Hepatocyte (in vitro differentiated cells): Measurements from ENCODE around the gene RAB3GAP1. TPM values are rescaled to one million over a fixed set of nuclear protein-coding genes. Genes with fewer than 3 reads are reported as not detected.

ENCODE experiments used
- DNase-seq: peaks from one replicate; pipeline ENCODE4 v3.0.0-alpha.2; 2016; ENCODE audit warnings: low spot score
- H2AFZ ChIP-seq: fragments of 200-600 bp; sonication (generic); 2 replicates; pipeline ENCODE4 v1.6.0; 2016; ENCODE audit warnings: antibody characterized with exemption, mild to moderate bottlenecking
- H3K27ac ChIP-seq: fragments of 200-600 bp; sonication (generic); 2 replicates; pipeline ENCODE4 v1.5.1; 2016; ENCODE audit warnings: mild to moderate bottlenecking
- H3K27me3 ChIP-seq: fragments of 200-600 bp; sonication (generic); 2 replicates; pipeline ENCODE4 v1.6.1; 2016
- H3K36me3 ChIP-seq: fragments of 200-600 bp; sonication (generic); replicated peaks from 2 replicates; pipeline ENCODE4 v1.5.1; 2016; ENCODE audit warnings: low read depth; ENCODE audit not compliant: insufficient read depth
- H3K4me1 ChIP-seq: fragments of 200-600 bp; sonication (generic); 2 replicates; pipeline ENCODE4 v1.5.1; 2016; ENCODE audit warnings: mild to moderate bottlenecking, moderate library complexity; ENCODE audit not compliant: insufficient read depth
- H3K4me2 ChIP-seq: fragments of 200-600 bp; sonication (generic); 2 replicates; pipeline ENCODE4 v1.6.0; 2016
- H3K4me3 ChIP-seq: fragments of 200-600 bp; sonication (generic); 2 replicates; pipeline ENCODE4 v1.5.1; 2016; ENCODE audit warnings: mild to moderate bottlenecking
- H3K79me2 ChIP-seq: fragments of 200-600 bp; sonication (generic); 2 replicates; pipeline ENCODE4 v1.6.0; 2017; ENCODE audit warnings: mild to moderate bottlenecking
- H3K9me2 ChIP-seq: fragments of 200-600 bp; sonication (generic); replicated peaks from 2 replicates; pipeline ENCODE4 v1.6.0; 2017; ENCODE audit warnings: mild to moderate bottlenecking; ENCODE audit not compliant: insufficient read depth
- H3K9me3 ChIP-seq: fragments of 200-600 bp; sonication (generic); 2 replicates; pipeline ENCODE4 v1.5.1; 2016; ENCODE audit warnings: low read depth, mild to moderate bottlenecking
- H4K20me1 ChIP-seq: fragments of 200-600 bp; sonication (generic); 2 replicates; pipeline ENCODE4 v1.6.0; 2016; ENCODE audit warnings: mild to moderate bottlenecking; ENCODE audit not compliant: insufficient read depth, poor library complexity, severe bottlenecking
- CTCF ChIP-seq: fragments of 200-600 bp; sonication (generic); IDR thresholded peaks from 2 replicates; pipeline ENCODE4 v1.5.1; 2016; ENCODE audit warnings: antibody characterized with exemption, mild to moderate bottlenecking; ENCODE audit not compliant: poor library complexity
- EZH2 ChIP-seq: fragments of 200-600 bp; sonication (generic); IDR thresholded peaks from 2 replicates; pipeline ENCODE4 v1.6.1; 2016; ENCODE audit warnings: antibody characterized with exemption, mild to moderate bottlenecking, borderline replicate concordance
- EZH2phosphoT487 ChIP-seq: fragments of 200-600 bp; sonication (generic); IDR thresholded peaks from one replicate; pipeline ENCODE4 v1.6.1; 2018; ENCODE audit warnings: antibody characterized with exemption, mild to moderate bottlenecking, low read depth, moderate library complexity; ENCODE audit not compliant: unreplicated experiment, severe bottlenecking
- WGBS: methylation state at CpG from one replicate; pipeline ENCODE4 v1.1.6; 2016; ENCODE audit warnings: low lambda C conversion rate; ENCODE audit errors: missing lambda C conversion rate; 5-methylcytosine and 5-hydroxymethylcytosine counted together
- polyA plus RNA-seq: library from polyadenylated mRNA; unstranded; fragments of >200 nt; fragmentation: Nextera tagmentation; extraction: Ambion mirVana; gene quantifications from 2 replicates; pipeline ENCODE4 v1.2.1, GENCODE V29; 2016
- total RNA-seq: library from RNA; depleted of rRNA; stranded (reverse); fragments of >200 nt; gene quantifications from 2 replicates; pipeline ENCODE4 v1.2.3, GENCODE V29; 2014

The RAB3GAP1 gene
- total and polyA plus RNA-seq, 2 experiments from 2014 or later: 17.7 to 62.5 TPM

- no peaks in the 10 kb centered on the region for H3K36me3 ChIP-seq
- H3K4me1 ChIP-seq: no peaks in the 10 kb centered on the region
- DNase-seq: no peak
- WGBS: 93% methylated on average over 5 of the region's 5 CpGs
- H3K9me2 ChIP-seq: no peaks in the 10 kb centered on the region
- H3K27me3 ChIP-seq: no peaks in the 10 kb centered on the region
- no peaks in the 10 kb centered on the region for H3K79me2 ChIP-seq
- no peak for TF ChIP-seq EZH2
- no peak for TF ChIP-seq EZH2phosphoT487
- TF ChIP-seq CTCF: no peak
- H4K20me1 ChIP-seq: no peaks in the 10 kb centered on the region
- no peaks in the 10 kb centered on the region for H3K9me3 ChIP-seq
- no peak overlapping the region for H3K4me3 ChIP-seq
- H2AFZ ChIP-seq: no peak overlapping the region
- H3K4me2 ChIP-seq: no peak overlapping the region
- no peak overlapping the region for H3K27ac ChIP-seq
Measured at GRCh38 chr2:135163901-135164300, 111.8 kb downstream of the RAB3GAP1 start.

- H3K9me3 ChIP-seq: no peaks in the 10 kb centered on the region
- no peak overlapping the region for H2AFZ ChIP-seq
- no peak for TF ChIP-seq EZH2phosphoT487
- no peak for TF ChIP-seq CTCF
- no peak for TF ChIP-seq EZH2
- H3K27me3 ChIP-seq: no peaks in the 10 kb centered on the region
- DNase-seq: no peak
- H3K27ac ChIP-seq: no peak overlapping the region
- H3K4me2 ChIP-seq: no peak overlapping the region
- WGBS: 73% methylated on average over 3 of the region's 3 CpGs
- no peaks in the 10 kb centered on the region for H3K4me1 ChIP-seq
- no peaks in the 10 kb centered on the region for H4K20me1 ChIP-seq
- H3K4me3 ChIP-seq: no peak overlapping the region
- H3K79me2 ChIP-seq: no peaks in the 10 kb centered on the region
- no peaks in the 10 kb centered on the region for H3K9me2 ChIP-seq
- H3K36me3 ChIP-seq: no peaks in the 10 kb centered on the region
Measured at GRCh38 chr2:135164431-135164830, 112.3 kb downstream of the RAB3GAP1 start.

- no peak overlapping the region for H3K4me2 ChIP-seq
- no peak overlapping the region for H3K27ac ChIP-seq
- H3K36me3 ChIP-seq: no peaks in the 10 kb centered on the region
- no peaks in the 10 kb centered on the region for H4K20me1 ChIP-seq
- TF ChIP-seq CTCF: no peak
- H3K4me1 ChIP-seq: no peaks in the 10 kb centered on the region
- DNase-seq: no peak
- H3K27me3 ChIP-seq: no peaks in the 10 kb centered on the region
- H3K79me2 ChIP-seq: no peaks in the 10 kb centered on the region
- no peak overlapping the region for H2AFZ ChIP-seq
- no peaks in the 10 kb centered on the region for H3K9me3 ChIP-seq
- WGBS: 92% methylated on average over 1 of the region's 1 CpG
- H3K4me3 ChIP-seq: no peak overlapping the region
- H3K9me2 ChIP-seq: no peaks in the 10 kb centered on the region
Measured at GRCh38 chr2:135167273-135167672, 115.2 kb downstream of the RAB3GAP1 start.

GRCh38 chr2:135168204-135168856 is 116.2 kb downstream of the RAB3GAP1 start:
- no peaks in the 10 kb centered on the region for H3K9me3 ChIP-seq
- no peak for DNase-seq
- TF ChIP-seq EZH2phosphoT487 (no peak), EZH2 (no peak), CTCF (no peak)
- 95% methylated on average over 11 of the region's 11 CpGs for WGBS
- no peak overlapping the region for H2AFZ ChIP-seq
- no peaks in the 10 kb centered on the region for H3K36me3 ChIP-seq
- H3K79me2 ChIP-seq: no peaks in the 10 kb centered on the region
- H3K27ac ChIP-seq: no peak overlapping the region
- H4K20me1 ChIP-seq: no peaks in the 10 kb centered on the region
- H3K9me2 ChIP-seq: no peaks in the 10 kb centered on the region
- H3K4me3 ChIP-seq: no peak overlapping the region
- H3K4me2 ChIP-seq: no peak overlapping the region
- H3K27me3 ChIP-seq: no peaks in the 10 kb centered on the region
- no peaks in the 10 kb centered on the region for H3K4me1 ChIP-seq
